CD4-positive, alpha-beta T cell treated with Interleukin-4 for 4 hours (primary cell): Measurements from ENCODE around the gene HSPA14.
A peak's percentile ranks its signal among the peaks of the same experiment; 100 is the strongest.
"Not testable (repeated sequence)": the region's sequence is repeated elsewhere in the genome, so short reads cannot be mapped to it uniquely, and the experiment has no call there.

Experiments used
- DNase-seq: peaks from one replicate; pipeline ENCODE4 v3.0.0-alpha.2; 2020

Gene HSPA14, protein sequence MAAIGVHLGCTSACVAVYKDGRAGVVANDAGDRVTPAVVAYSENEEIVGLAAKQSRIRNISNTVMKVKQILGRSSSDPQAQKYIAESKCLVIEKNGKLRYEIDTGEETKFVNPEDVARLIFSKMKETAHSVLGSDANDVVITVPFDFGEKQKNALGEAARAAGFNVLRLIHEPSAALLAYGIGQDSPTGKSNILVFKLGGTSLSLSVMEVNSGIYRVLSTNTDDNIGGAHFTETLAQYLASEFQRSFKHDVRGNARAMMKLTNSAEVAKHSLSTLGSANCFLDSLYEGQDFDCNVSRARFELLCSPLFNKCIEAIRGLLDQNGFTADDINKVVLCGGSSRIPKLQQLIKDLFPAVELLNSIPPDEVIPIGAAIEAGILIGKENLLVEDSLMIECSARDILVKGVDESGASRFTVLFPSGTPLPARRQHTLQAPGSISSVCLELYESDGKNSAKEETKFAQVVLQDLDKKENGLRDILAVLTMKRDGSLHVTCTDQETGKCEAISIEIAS

DNA sequence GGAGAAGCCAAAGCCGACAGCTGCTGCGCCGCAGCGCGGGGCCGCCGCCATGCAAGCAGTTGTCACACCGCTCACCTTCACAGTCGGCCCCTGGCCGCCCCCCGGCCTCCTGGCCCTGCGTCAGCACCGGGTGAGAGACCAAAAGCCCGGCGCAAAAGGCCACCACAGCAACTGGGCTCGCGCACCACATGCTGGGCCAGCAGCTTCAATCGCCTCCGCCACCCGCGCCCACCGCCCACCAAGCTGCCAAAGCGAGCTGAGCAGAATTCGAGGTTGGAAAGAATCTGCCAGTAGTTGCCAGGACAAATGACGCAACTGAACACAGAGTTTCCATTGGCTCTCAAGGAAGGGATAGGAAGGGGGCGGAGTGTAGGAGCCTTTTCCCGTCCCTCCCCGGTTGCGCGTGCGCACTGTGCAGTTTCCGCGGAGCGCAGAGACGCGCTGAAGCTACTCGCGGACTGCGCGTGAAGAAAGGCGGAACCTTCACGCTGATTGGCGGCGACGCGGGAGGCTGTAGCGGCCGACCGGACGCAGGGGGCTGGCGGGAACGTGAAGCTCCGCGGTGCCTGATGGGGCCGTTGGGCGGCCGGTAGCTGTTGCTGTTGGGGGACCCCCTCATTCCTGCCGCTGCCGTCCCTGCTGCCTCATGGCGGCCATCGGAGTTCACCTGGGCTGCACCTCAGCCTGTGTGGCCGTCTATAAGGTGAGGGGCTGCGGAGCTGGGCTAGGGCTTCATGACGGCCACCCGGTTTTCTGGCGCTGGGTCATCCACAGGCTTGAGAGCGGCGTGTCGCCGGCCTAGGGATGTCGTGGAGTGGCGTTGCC, at the start of gene HSPA14, which contains the start of the genes CDNF and MSANTD7:
TSS of gene HSPA14 (plus strand) at position 550 of the 825 bp plus-strand sequence. CDS start at position 647, 97 bp downstream.
TSS of gene CDNF (minus strand) at position 281 of the 825 bp plus-strand sequence. CDS start at position 190, 91 bp downstream.
TSS of gene MSANTD7 (plus strand) at position 550 of the 825 bp plus-strand sequence. CDS start 3,979 bp downstream, outside the sequence.
- DNase-seq = peak; percentile 99

DNA sequence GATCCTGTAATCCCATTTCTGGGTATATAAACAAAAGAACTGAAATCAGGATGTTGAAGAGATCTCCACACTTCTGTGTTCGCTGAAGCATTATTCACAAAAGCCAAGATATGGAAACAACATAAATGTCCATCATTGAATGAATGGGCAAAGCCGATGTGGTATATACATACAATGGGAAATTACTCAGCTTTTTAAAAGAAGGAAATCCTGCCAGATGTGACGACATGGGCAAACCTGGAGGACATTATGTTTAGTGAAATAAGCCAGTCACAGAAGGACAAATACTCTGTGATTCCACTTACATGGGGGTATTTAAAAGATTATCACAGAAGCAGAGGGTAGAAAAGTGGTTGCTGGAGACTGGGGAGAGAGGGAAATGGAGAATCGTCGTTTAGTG, 39.5 kb upstream of the HSPA14 start:
- DNase-seq = no peak

DNA sequence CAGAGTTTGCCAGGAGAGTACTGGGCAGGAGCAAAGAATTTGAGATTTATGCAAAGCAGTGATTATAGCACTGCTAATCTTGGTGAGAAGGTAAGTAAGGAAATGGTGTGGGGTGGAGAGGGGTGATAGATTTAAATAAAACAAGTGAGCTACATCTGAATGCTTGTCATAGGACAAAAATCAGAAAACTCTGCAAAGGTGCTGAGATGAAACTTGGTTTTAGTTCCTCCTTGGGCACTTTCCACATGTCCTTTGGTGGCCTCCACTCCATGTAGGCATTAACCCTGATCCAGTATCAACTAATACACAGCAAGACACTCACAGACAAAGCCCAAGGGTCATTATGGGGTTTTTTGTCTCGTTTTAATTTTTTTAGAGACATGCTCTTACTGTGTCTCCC, 37.7 kb upstream of the HSPA14 start:
- no peak for DNase-seq

DNA sequence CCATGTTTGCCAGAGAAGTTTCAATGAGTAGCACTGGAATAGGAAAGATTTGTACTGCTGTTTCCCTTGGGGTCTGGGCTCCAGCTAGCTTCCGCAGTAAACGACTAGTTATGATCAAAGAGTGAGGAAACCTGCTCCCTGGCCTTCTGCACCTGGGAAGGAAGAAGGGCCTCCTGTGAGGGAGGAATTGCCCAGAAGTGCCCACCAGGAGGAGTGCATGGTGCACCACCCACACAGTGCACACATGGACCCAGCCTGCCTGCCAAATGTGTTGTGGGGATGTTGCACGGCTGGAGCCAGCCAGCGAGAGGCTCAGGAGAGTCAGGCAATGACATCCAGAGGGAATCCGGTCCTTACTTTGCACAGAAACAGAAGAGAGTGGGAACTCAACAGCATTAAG, 36.4 kb upstream of the HSPA14 start:
- no peak for DNase-seq

DNA sequence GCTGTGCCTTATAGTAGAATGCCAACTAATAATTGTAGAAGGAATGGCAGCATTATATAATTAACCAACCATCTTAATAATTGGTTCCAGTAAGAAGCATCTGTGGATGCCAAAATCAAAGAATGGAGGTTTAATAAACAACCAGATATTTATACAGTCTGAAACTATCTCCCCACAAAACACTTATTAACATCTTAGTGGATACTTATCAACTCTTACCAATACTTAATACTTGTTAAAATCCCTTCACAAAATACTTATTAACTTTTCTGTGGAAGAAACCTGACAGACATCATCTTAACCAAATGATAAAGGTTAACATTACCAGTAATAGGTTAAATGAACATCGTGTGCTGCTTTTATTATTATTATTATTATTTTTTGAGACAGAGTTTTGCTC, 34.3 kb upstream of the HSPA14 start:
- no peak for DNase-seq

DNA sequence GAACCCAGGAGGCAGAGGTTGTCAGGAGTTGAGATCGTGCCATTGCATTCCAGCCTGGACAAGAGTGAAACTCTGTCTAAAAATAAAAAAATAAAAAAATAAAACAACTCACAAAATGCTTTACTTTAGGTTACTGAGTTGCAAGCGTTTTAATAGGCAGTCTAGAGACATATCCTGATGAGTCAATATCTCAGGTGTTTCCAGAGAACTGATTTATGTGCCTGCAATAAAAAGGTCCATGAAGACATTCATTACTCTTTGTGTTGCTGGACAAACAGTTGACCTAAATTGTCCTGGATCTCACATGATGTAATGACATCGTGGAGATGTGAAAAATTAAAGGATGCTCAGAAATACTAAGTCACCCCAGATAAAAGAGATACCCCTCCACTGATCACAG, 31.8 kb upstream of the HSPA14 start:
- no peak for DNase-seq

DNA sequence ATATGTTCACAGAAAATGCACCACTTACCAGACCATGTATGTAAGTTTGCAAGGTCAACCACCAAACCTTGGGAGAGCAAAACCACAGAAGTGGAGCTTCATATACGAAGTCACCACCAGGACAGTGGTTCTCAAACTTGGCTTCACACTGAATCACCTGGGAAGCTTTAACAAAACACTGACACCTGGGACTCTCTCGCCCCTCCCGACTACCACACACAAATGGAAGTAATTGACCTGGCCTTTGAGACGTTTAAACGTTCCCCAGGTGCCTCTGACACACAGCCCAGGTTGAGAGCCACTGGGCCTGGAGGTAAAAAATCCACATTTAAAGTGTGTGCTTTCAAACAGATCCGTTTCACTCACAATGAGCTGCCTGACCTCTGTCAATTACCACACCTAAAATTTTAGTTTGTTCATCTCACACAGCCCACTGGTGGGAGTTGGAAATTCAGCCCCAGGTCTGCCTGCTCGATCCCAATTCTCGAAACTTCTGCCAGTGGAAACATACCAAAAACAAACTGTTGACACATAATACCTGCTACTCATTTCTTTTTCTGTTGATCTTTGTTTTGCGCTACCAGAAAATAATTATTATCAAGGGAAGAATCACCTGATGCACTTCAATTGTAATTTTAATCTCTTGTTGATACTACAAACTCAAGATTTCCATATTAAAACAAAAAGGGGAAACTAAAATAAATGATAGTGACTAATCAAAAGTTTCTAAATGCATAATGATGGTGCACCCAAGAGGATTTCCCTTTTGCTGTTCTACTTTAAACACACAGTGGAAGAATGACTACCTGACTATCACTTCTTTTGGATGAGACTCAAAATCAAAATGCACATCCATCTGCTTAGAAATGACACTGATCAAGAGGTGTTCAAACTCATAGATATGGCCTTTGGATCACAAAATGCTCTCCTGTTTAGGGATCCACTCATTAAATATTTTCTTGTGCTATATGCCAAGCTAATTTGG, 26.8 kb upstream of the HSPA14 start:
- DNase-seq = no peak

DNA sequence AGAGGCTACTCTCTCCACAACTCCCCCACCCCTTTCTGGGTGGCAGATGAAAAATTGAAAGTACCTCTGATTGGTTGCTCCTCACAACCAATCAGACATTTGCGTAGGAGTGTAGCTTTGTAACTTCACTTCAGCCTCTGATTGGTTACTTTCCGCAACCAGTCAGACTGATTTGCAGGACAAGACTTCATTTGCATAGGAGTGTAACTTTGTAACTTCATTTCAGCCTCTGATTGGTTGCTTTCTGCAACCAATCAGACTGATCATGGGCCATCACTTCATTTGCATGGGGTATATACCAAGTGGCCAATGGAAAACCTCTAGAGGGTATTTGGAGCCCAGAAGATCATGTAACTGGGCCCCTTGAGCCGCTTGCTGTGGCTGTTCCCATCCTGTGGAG, 25.8 kb upstream of the HSPA14 start:
- DNase-seq = no peak

DNA sequence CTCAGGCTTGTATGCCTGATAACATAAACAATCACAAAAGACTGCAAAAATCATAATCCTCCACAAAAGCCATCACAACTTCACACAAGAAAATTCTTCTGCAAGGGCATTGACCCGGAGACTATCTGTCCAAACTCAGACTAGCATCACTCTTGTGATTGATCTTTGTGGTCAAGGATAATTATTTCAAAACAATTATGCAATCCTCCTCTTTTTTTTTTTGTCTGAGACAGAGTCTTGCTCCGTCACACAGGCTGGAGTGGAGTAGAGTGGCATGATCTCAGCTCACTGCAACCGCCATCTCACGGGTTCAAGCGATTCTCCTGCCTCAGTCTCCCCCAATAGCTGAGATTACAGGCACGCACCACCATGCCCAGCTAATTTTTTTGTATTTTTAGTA, 22.4 kb upstream of the HSPA14 start:
- no peak for DNase-seq

DNA sequence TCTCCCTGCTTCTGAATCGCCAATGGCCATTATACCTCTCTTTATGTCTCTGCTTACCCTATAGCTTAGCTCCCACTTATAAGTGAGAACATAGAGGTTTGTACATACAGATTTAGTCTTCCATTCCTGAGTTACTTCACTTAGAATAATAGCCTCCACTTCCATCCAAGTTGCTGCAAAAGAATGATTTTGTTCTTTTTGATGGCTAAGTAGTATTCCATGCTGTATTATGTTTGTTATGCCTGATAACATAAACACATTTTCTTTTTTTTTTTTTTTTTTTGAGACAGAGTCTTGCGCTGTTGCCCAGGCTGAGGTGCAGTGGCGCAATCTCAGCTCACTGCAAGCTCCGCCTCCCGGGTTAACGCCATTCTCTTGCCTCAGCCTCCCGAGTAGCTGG, 21.4 kb upstream of the HSPA14 start:
- not testable (repeated sequence) for DNase-seq

DNA sequence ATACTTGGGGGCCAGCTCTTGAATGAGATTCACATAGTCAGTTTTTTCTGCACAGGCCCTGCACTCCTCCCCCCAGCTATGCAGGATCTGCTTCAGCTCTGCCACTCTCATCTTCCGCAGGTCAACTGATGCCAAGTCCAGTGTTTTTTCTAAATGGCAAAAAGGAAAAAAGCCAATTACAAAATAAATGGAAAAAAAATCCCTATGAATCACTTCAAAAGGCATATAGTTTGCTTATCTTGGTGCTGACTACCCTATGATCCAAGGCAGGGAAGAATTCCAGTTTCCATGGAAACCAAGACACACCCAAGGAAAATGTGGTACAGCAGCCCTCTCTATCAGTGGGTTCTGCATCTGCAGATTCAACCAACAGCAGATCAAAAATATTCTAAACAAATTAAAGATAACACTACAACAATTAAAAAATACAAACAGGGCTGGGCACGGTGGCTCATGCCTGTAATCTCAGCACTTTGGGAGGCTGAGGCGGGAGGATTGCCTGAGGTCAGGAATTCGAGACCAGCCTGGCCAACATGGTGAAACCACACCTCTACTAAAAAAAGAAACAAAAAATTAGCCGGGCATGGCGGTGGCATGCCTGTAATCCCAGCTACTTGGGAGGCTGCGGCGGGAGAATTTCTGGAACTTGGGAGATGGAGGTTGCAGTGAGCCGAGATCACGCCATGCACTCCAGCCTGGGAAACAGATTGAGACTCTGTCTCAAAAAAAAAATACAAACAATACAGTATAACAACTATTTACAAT, 17.9 kb upstream of the HSPA14 start:
- no peak for DNase-seq

DNA sequence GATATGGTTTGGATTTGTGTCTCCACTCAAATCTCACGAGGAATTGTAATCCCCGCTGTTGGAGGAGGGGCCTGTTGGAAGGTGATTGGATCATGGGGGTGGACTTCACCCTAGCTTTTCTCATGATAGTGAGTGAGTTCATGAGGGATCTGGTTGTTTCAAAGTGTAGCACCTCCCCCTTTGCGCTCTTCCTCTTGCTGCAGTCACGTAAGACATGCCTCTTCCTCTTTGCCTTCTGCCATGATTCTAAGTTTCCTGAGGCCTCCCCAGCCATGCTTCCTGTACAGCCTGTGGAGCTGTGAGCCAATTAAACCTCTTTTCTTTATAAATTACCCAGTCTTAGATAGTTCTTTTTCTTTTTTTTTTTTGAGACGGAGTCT, 17.3 kb upstream of the HSPA14 start:
- no peak for DNase-seq

DNA sequence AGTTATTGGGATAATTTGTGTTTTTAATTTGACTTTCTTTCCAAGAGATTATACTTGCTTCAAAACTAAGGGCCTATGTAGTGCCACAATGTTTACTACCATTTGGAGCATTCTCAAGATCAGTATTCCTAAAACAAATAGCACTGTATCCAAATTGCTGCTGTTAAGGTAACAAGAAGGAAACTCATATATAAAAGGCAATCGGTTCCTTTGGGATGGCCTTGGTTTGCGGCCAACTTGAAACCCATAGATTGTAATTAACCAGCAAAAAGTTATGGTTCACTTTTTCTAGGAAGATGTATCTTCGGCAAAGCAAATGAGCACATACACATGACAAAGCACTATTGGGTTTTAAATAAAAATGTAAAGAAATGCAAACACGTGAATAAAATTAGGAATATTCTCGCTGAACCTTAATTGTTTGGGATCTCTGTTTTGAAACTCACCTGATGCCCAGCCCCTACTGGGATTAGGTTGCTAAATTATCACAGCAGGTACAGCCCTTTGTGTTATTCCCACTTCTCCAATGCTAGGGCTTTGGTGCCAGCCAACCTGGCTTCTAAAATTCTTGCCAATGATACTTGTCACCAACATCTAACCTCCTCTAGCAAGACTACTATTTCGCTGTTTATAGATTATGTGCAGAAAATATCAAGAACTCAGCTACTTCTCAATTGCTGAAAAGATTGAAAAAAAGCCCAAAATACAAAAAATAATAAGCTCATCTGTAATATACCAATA, 16.3 kb upstream of the HSPA14 start:
- DNase-seq = no peak

DNA sequence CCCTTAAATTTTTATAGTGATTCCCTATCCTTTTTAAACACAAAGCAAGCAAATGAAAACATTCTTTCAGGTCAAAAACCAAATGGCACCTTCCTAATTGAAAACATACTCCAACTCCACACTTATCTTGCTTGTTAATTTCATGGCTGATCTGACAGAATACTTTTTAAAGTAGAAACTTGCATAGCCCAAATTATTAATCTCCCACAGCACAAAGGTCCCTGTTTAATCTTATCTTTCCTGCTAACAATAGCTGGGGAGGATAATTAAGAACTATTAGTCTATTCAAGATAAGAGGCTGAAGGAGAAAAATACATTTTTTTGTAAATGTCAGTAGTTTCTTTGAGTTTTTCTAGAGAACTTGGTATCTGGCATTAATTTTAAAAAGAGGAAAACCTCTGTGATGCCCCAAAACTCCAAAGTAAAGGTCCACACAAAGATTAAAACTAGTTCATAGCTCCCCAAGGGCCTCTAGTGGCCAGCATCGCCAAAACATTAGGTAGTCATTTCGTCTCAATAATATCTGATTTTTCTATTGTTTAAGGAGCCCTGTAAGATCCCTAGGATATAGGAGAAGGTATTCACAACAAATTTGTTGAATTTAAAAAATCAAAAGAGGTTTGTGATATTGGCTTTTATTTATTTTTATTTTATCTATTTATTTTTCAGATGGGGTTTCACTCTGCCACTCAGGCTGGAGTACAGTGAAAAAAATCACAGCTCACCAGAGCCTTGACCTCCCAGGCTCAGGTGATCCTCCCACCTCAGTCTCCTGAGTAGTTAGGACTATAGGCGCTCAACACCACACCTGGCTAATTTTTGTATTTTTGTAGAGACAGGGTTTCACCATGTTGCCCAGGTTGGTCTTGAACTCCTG, 15.0 kb upstream of the HSPA14 start:
- peak; percentile 60 for DNase-seq

DNA sequence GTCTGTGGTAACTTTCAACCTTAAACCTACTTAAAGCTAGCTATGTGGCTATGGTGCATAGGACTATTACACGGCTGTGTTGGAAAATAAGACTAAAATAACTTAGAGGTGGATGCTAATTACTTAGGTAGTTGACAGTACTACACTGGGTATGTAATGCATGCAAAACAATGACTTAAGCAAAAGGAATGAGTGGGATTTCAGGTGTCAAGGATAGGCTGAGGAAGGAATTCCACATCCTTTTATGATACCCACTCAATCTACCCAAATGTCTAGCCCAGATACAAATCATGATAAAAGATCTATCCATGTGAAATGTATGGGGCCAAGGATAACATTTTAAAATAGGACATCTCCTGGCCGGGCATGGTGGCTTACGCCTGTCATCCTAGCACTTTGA, 14.1 kb upstream of the HSPA14 start:
- DNase-seq = no peak

DNA sequence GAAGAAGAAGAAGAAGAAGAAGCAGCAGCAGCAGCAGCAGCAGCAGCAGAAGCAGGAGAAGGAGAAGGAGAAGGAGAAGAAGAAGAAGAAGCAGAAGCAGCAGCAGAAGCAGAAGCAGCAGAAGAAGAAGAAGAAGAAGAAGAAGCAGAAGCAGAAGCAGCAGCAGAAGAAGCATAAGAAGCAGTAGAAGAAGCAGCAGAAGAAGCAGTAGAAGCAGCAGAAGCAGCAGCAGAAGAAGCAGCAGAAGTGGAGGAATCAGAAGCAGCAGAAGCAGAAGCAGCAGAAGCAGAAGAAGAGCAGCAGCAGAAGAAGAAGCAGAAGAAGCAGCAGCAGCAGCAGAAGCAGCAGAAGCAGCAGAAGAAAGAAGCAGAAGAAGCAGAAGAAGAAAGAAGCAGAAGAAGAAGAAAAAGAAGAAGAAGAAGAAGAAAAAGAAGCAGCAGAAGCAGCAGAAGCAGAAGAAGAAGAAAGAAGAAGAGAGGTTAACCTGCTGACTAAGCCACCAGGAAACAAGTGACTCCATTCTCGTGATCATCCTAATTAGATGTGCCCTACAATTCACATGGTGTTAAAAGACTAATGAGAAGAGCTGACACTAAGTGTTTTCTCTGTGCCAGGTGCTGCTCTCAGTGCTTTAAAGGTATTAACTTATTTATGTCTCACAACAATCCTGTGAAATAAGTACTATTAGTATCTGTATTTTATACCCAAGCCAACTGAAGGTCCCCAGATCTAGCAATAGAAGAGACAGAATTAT, 11.9 kb upstream of the HSPA14 start:
- no peak for DNase-seq

DNA sequence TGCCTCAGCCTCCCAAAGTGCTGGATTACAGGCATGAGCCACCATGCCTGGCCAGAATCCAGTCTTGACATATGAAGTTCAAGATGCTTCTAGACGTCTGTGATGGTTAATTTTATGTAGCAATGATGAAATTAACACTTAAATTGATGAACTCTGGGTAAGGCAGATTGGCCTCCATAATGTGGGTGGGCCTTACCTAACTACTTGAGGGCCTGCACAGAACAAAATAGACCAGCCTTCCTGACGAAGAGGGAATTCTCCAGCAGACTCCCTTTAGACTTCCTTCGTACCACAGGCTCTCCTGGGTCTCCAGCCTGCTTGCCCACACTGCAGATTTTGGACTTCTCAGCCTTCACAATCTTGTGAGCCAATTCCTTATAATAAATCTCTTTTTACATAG, 5.0 kb upstream of the HSPA14 start:
- no peak for DNase-seq

DNA sequence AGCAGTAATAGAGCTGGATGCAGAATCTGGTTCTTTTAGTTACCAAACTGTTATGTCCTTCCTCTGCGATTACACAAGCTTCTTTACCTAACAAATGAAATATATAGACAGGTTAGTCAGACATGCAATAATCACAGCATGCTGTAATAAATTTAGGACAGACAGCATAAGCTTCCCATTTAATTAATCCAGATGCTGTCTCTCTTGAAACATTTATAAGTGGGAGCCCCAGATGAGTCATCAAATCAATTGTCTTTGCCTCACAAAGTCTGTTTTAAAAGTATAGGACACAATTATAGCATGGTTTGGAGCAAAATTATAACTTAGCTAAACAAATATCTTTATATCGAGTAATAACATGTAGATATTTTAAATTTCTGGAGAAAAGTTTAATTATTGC, 1.9 kb upstream of the HSPA14 start:
- no peak for DNase-seq
